Thyroid gland (tissue), 4 donors: ENCODE results near the gene NFIA.

Source experiments
- CTCF ChIP-seq, 6 experiments: fragments of 200-600 bp in 3 of 6; fragments of 450-650 bp in 3 of 6; sonication (generic) in 3 of 6; IDR thresholded peaks; one replicate each; pipeline ENCODE4 v1.5.1; 2016 to 2019; ENCODE audit warnings: antibody characterized with exemption in 6 of 6, mild to moderate bottlenecking in 2 of 6, inconsistent platforms in 1 of 6, moderate library complexity in 1 of 6
- POLR2A ChIP-seq, 2 donors: fragments of 450-650 bp; IDR thresholded peaks; one replicate each; pipeline ENCODE4 v1.6.1; 2017; ENCODE audit warnings: antibody characterized with exemption in 2 of 2, mild to moderate bottlenecking in 2 of 2, moderate library complexity in 1 of 2

DNA sequence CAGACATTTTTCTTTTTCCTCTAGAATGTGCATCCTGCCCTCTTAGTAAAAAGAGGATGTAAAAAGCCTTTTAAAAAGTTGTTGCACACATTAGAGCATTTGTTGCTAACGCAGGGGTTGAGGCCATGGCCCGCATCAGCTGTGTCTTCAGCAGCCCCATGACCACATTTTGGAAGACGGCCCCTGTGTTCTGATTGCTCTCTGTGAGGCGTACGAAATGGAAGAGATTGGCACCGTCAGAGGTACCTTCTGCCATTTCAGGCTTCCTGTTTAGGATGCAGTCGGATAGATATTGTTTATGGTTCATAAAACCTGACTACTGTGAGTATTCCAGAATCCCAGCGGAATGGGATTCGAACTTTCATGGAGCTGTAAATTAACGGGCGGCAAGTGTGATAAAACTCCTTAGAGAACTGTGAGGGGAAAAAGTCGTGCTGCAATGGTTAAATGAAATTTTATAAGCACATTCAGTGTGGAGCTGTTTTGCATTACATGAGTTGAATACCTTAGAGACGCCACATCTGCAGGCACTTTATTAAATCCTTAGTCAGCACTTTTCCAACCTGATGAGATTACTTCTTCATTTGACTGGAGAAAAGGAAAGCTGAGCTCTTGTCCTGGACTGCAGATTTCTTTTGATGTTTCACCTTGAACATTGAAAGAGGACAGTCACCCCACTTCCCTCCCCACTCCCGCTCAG, 368.7 kb downstream of the NFIA start:
- TF ChIP-seq CTCF (IDR thresholded peaks at IDR 0.05) (no peak), POLR2A (IDR thresholded peaks at IDR 0.05) (no peak)
